Activated B cell treated with CpG ODN at 0.5 μM for 24 hours (primary cell): ENCODE measurements around the gene IFIT1. TPM values are rescaled to one million over a fixed set of nuclear protein-coding genes. Genes with fewer than 3 reads are reported as not detected.

Experiments
- ATAC-seq: fragments of 200-7000 bp; cut with Tn5 transposase; one replicate; pipeline ENCODE4 v1.10.0; 2021; ENCODE audit warnings: low read depth, mild to moderate bottlenecking, moderate library complexity
- CTCF ChIA-PET: fragments of 350-600 bp; sonication (Branson Sonifier 250); formaldehyde crosslinking; loops from one replicate; lab custom pipeline; 2021; ENCODE audit warnings: antibody characterized with exemption; lab: Charles Lee
- POLR2A ChIA-PET: fragments of 350-600 bp; sonication (Branson Sonifier 250); formaldehyde crosslinking; loops from one replicate; lab custom pipeline; 2021; ENCODE audit warnings: antibody characterized with exemption; lab: Charles Lee
- DNase-seq: peaks from one replicate; pipeline ENCODE4 v3.0.0; 2022
- H3K27ac Mint-ChIP-seq: one replicate; pipeline ENCODE4 v1.8.0; 2020; ENCODE audit warnings: mixed read lengths
- H3K27me3 Mint-ChIP-seq: one replicate; pipeline ENCODE4 v1.8.0; 2021; ENCODE audit warnings: mixed read lengths
- H3K36me3 Mint-ChIP-seq: one replicate; pipeline ENCODE4 v1.8.0; 2021; ENCODE audit warnings: low read depth, mixed read lengths
- H3K4me1 Mint-ChIP-seq: one replicate; pipeline ENCODE4 v1.8.0; 2021; ENCODE audit warnings: mixed read lengths
- H3K4me3 Mint-ChIP-seq: one replicate; pipeline ENCODE4 v1.8.0; 2020; ENCODE audit warnings: mild to moderate bottlenecking, mixed read lengths
- H3K9me3 Mint-ChIP-seq: one replicate; pipeline ENCODE4 v1.8.0; 2020; ENCODE audit warnings: mixed read lengths
- CTCF ChIP-seq: fragments of 200-600 bp; IDR thresholded peaks from one replicate; pipeline ENCODE4 v1.8.0; 2022; ENCODE audit warnings: antibody characterized with exemption, mild to moderate bottlenecking
- intact Hi-C: fragments of 100-400 bp; cut with micrococcal nuclease; formaldehyde crosslinking; loops from one replicate; pipeline ENCODE4 v1.15.1; 2024
- total RNA-seq: library from RNA; stranded (reverse); gene quantifications from 2 replicates; pipeline ENCODE4 v1.2.3, GENCODE V29; 2022

IFIT1 gene
- total RNA-seq, 1 donor from 2014 or later, result 0.95 TPM

GRCh38 chr10:89367529-89367928, 24.9 kb upstream of the IFIT1 start:
- peaks cover 20% of the 10 kb centered on the region for H3K4me1 Mint-ChIP-seq
- no peaks in the 10 kb centered on the region for H3K9me3 Mint-ChIP-seq
- CTCF ChIA-PET, result interaction anchor here (0.7 to 2.4 kb wide), 3 partner anchors 17 to 65 kb away, joined by 3 to 8 read pairs (median 4); no protein-coding TSS in a partner anchor
- H3K4me3 Mint-ChIP-seq, result no peak overlapping the region
- H3K27me3 Mint-ChIP-seq, result peaks cover 2% of the 10 kb centered on the region
- no peaks in the 10 kb centered on the region for H3K36me3 Mint-ChIP-seq
- intact Hi-C loops, result no loop called here
- H3K27ac Mint-ChIP-seq, result no peak overlapping the region
- POLR2A ChIA-PET, result interaction anchor here (0.6 kb wide), 1 partner anchor 32 kb away, joined by 4 read pairs; no protein-coding TSS in a partner anchor
- ATAC-seq, result no peak
- DNase-seq, result no peak
- TF ChIP-seq CTCF, result no peak

- no peaks in the 10 kb centered on the region for H3K9me3 Mint-ChIP-seq
- ChIA-PET CTCF (interaction anchor here (0.6 to 2.4 kb wide), 8 partner anchors 16 to 1867 kb away, joined by 3 to 13 read pairs (median 4); no protein-coding TSS in a partner anchor), POLR2A (interaction anchor here (0.6 kb wide), 1 partner anchor 33 kb away, joined by 4 read pairs; no protein-coding TSS in a partner anchor)
- H3K4me3 Mint-ChIP-seq, result no peak overlapping the region
- H3K27ac Mint-ChIP-seq, result no peak overlapping the region
- peaks cover 16% of the 10 kb centered on the region for H3K4me1 Mint-ChIP-seq
- no peak for ATAC-seq
- no peak for DNase-seq
- no peak for TF ChIP-seq CTCF
- peaks cover 2% of the 10 kb centered on the region for H3K27me3 Mint-ChIP-seq
- intact Hi-C loops, result loop anchor here (2.0 kb wide), 2 partner anchors 65 to 197 kb away; partner anchors contain the start of gene IFIT2
- no peaks in the 10 kb centered on the region for H3K36me3 Mint-ChIP-seq
Measured at GRCh38 chr10:89368129-89368528, 24.3 kb upstream of the IFIT1 start.

GRCh38 chr10:89369156-89370105, 23.0 kb upstream of the IFIT1 start:
- Mint-ChIP-seq H3K27me3 (peaks cover 2% of the 10 kb centered on the region), H3K4me3 (no peak overlapping the region), H3K36me3 (no peaks in the 10 kb centered on the region), H3K9me3 (no peaks in the 10 kb centered on the region), H3K27ac (no peak overlapping the region), H3K4me1 (peaks cover 6% of the 10 kb centered on the region)
- intact Hi-C loops, result loop anchor here (1.0 to 2.0 kb wide), 3 partner anchors 67 to 195 kb away; partner anchors contain the start of gene IFIT2
- DNase-seq, result no peak
- no peak for TF ChIP-seq CTCF
- ChIA-PET POLR2A (no interaction called here), CTCF (interaction anchor here (0.9 to 2.4 kb wide), 21 partner anchors 9 to 193 kb away, joined by 3 to 19 read pairs (median 4); partner anchors contain the start of genes IFIT1B and IFIT2)
- ATAC-seq, result no peak

GRCh38 chr10:89371079-89371478, 21.3 kb upstream of the IFIT1 start:
- ATAC-seq (no peak), DNase-seq (no peak)
- Mint-ChIP-seq H3K9me3 (no peaks in the 10 kb centered on the region), H3K27me3 (peaks cover 2% of the 10 kb centered on the region), H3K36me3 (no peaks in the 10 kb centered on the region), H3K27ac (no peak overlapping the region), H3K4me3 (no peak overlapping the region), H3K4me1 (peaks cover 4% of the 10 kb centered on the region)
- ChIA-PET POLR2A (no interaction called here), CTCF (no interaction called here)
- TF ChIP-seq CTCF, result no peak
- intact Hi-C loops, result no loop called here

GRCh38 chr10:89371987-89372386, 20.4 kb upstream of the IFIT1 start:
- H3K9me3 Mint-ChIP-seq, result no peaks in the 10 kb centered on the region
- intact Hi-C loops, result no loop called here
- DNase-seq (no peak), ATAC-seq (no peak)
- peaks cover 4% of the 10 kb centered on the region for H3K4me1 Mint-ChIP-seq
- TF ChIP-seq CTCF, result no peak
- peaks cover 2% of the 10 kb centered on the region for H3K27me3 Mint-ChIP-seq
- POLR2A ChIA-PET, result interaction anchor here (0.6 kb wide), 1 partner anchor 20 kb away, joined by 4 read pairs; the partner anchor contains the start of gene IFIT1
- H3K27ac Mint-ChIP-seq, result no peak overlapping the region
- CTCF ChIA-PET, result no interaction called here
- no peak overlapping the region for H3K4me3 Mint-ChIP-seq
- H3K36me3 Mint-ChIP-seq, result no peaks in the 10 kb centered on the region
